HL-60 (cell line): Measurements from ENCODE around the gene TBL1X.

Experiments
- CTCF ChIP-seq: IDR thresholded peaks from one replicate; pipeline ENCODE4 v1.5.1; 2011; ENCODE audit warnings: low read length, control low read depth, inconsistent platforms; ENCODE audit not compliant: insufficient read depth
- REST ChIP-seq: IDR thresholded peaks from 2 replicates; pipeline ENCODE4 v1.6.1; 2012; ENCODE audit warnings: low read depth; ENCODE audit not compliant: insufficient replicate concordance

DNA sequence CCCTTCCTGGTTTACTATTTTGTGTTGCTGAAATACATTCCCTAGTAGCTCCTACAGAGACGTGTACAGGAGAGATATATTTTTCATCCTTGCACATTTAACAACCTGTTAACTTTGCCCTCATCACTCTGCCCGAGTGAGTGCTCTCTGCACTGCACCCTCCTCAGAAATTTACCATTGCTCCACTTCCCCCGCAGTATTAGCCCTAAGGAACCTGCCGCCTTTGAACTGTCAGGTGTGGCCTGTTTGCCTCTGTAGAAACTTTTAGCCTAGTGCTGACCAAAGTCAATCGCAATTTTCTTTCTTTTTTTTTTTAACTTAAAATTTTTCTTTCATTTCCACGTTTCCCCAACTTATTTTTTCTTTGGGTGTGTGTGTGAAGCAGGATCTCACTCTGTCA lies 46.6 kb upstream of the TBL1X start:
- no peak for TF ChIP-seq CTCF
- no peak for TF ChIP-seq REST
